ENCODE data around the gene MCTP1.

DNA sequence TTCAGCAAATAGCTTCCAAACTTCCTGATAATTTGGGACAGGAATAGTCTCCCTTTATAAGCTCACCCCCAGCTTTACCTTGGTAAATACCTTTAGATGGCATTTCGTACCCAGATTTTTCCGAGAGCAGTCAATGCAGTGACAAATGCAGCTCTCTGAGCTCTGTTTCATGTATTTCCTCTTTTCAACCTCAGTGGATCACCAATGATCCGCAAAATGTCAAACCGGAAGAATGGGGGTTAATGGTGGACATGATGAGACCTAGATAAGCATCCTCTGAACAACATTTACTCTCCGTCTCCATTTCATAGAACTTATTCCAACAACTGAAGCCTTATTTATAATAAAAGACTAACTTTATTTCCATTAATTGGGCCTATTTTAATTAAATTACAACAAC lies 227.3 kb downstream of the MCTP1 start:
- TF ChIP-seq, protein P1, sequence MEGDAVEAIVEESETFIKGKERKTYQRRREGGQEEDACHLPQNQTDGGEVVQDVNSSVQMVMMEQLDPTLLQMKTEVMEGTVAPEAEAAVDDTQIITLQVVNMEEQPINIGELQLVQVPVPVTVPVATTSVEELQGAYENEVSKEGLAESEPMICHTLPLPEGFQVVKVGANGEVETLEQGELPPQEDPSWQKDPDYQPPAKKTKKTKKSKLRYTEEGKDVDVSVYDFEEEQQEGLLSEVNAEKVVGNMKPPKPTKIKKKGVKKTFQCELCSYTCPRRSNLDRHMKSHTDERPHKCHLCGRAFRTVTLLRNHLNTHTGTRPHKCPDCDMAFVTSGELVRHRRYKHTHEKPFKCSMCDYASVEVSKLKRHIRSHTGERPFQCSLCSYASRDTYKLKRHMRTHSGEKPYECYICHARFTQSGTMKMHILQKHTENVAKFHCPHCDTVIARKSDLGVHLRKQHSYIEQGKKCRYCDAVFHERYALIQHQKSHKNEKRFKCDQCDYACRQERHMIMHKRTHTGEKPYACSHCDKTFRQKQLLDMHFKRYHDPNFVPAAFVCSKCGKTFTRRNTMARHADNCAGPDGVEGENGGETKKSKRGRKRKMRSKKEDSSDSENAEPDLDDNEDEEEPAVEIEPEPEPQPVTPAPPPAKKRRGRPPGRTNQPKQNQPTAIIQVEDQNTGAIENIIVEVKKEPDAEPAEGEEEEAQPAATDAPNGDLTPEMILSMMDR (IDR thresholded peaks at IDR 0.05 in 4 of 5, conservative IDR thresholded peaks at IDR 0.05 in 1 of 5), result no peak
- no peak for TF ChIP-seq POLR2A (IDR thresholded peaks at IDR 0.05)
